ENCODE results near the gene ITSN2. TPM values are rescaled to one million over a fixed set of nuclear protein-coding genes. Genes with fewer than 3 reads are reported as not detected.

ITSN2 gene
- total and polyA plus RNA-seq, 2 of the 8 experiments (the other 6 are each of a cell fraction or from before 2014, with no cell fraction given) = 9.3 to 17.0 TPM

- no peak for FAIRE-seq
- no peak overlapping the region for H3K14ac ChIP-seq (ENCODE audit: insufficient read length)
- H2AK5ac ChIP-seq (ENCODE audit: low read depth, low read length) = no peak overlapping the region
- no peaks in the 10 kb centered on the region for H3K79me2 ChIP-seq (ENCODE audit: control insufficient read depth in 1 of 2, insufficient read depth in 2 of 2, low read length in 2 of 2)
- ChIA-PET POLR2A (ENCODE audit: partially characterized antibody) (no interaction called here), CTCF (ENCODE audit: partially characterized antibody) (no interaction called here)
- no peaks in the 10 kb centered on the region for H3K79me1 ChIP-seq (ENCODE audit: low read depth, low read length)
- H2BK120ac ChIP-seq (replicated peaks; ENCODE audit: low read depth, low read length) = no peak overlapping the region
- H3K23me2 ChIP-seq (ENCODE audit: low read depth, low read length) = no peaks in the 10 kb centered on the region; the same call in 1 of the 2 replicates
- no peak overlapping the region for H3K23ac ChIP-seq (ENCODE audit: insufficient read length)
- H3K9me3 ChIP-seq (ENCODE audit: insufficient read depth in 2 of 2, low read depth in 1 of 2, low read length in 1 of 2) = no peaks in the 10 kb centered on the region
- H3K27ac ChIP-seq (ENCODE audit: low read depth, low read length) = no peak overlapping the region
- H2AFZ ChIP-seq (ENCODE audit: low read length) = no peak overlapping the region
- H3K27me3 ChIP-seq (replicated peaks in 1 of 4; ENCODE audit: control insufficient read depth in 3 of 4, extremely low read depth in 1 of 4, insufficient read depth in 3 of 4, low read length in 3 of 4) = no peaks in the 10 kb centered on the region
- H2BK5ac ChIP-seq (ENCODE audit: low read depth, low read length) = no peak overlapping the region
- no peak overlapping the region for H3K9ac ChIP-seq (replicated peaks in 1 of 4; ENCODE audit: extremely low read depth in 1 of 4, low read depth in 3 of 4, low read length in 3 of 4)
- no peak overlapping the region for H3K4ac ChIP-seq (replicated peaks; ENCODE audit: insufficient read length, low read depth, low read length)
- H3K56ac ChIP-seq (replicated peaks; ENCODE audit: insufficient read length, low read depth, low read length) = no peak overlapping the region
- H2BK12ac ChIP-seq (ENCODE audit: low read depth, low read length) = no peak overlapping the region
- DNase-seq (ENCODE audit: low read depth in 1 of 2, low spot score in 2 of 2) = no peak
- H4K8ac ChIP-seq (ENCODE audit: extremely low read depth, insufficient read depth, low read length) = no peak overlapping the region
- H2BK15ac ChIP-seq (ENCODE audit: low read length) = no peak overlapping the region
- no peak overlapping the region for H3K4me2 ChIP-seq (ENCODE audit: insufficient read depth in 1 of 2, low read depth in 2 of 2, low read length in 2 of 2)
- no peak overlapping the region for H3K4me3 ChIP-seq (ENCODE audit: extremely low read depth in 1 of 4, insufficient read depth in 2 of 4, low read depth in 3 of 4, low read length in 4 of 4)
- H3K36me3 ChIP-seq (ENCODE audit: control insufficient read depth in 2 of 4, insufficient read depth in 4 of 4, low read length in 3 of 4) = peaks cover 0 to 4% (median 0%) of the 10 kb centered on the region in 4 experiments; a peak in 1 of 8 replicates
- H2BK20ac ChIP-seq (ENCODE audit: low read length) = no peak overlapping the region
- no peaks in the 10 kb centered on the region for H4K20me1 ChIP-seq (replicated peaks in 1 of 2; ENCODE audit: control insufficient read depth in 1 of 2, insufficient read depth in 2 of 2, low read length in 2 of 2)
- no peaks in the 10 kb centered on the region for H3K4me1 ChIP-seq (replicated peaks in 1 of 4; ENCODE audit: control insufficient read depth in 3 of 4, insufficient read depth in 4 of 4, low read length in 3 of 4)
- 79% methylated on average over 1 of the region's 1 CpG; no CpG with 5 or more reads in 1 of the 2 experiments for WGBS, 2 experiments (ENCODE audit: extremely low coverage in 1 of 2, insufficient coverage in 1 of 2, insufficient read length in 1 of 2, insufficient replicate concordance in 2 of 2, low coverage in 1 of 2, low lambda C conversion rate in 2 of 2, missing lambda C conversion rate in 1 of 2)
- H4K91ac ChIP-seq (replicated peaks; ENCODE audit: insufficient read length, low read length) = no peak overlapping the region
- no peak overlapping the region for H4K5ac ChIP-seq (ENCODE audit: insufficient read length, low read depth, low read length)
- no peak overlapping the region for H3K18ac ChIP-seq (ENCODE audit: extremely low read depth, low read length)
- TF ChIP-seq ASH2L (IDR thresholded peaks at IDR 0.05; ENCODE audit: low read length) (no peak), RBBP5 (IDR thresholded peaks at IDR 0.05; ENCODE audit: borderline replicate concordance, low read depth, low read length) (no peak), RFX5 (IDR thresholded peaks at IDR 0.05; ENCODE audit: borderline replicate concordance, low read depth, low read length) (no peak), POLR2A (IDR thresholded peaks at IDR 0.05; ENCODE audit: control extremely low read depth in 1 of 2, low read depth in 2 of 2, low read length in 2 of 2) (no peak), TAF7 (optimal IDR thresholded peaks at IDR 0.05; ENCODE audit: borderline replicate concordance, low read depth, low read length) (no peak), RAD21 (IDR thresholded peaks at IDR 0.05 in 1 of 2, conservative IDR thresholded peaks at IDR 0.05 in 1 of 2; ENCODE audit: low read depth in 2 of 2, low read length in 2 of 2) (no peak), SIRT6 (IDR thresholded peaks at IDR 0.05; ENCODE audit: low read length) (no peak), HDAC2 (IDR thresholded peaks at IDR 0.05; ENCODE audit: borderline replicate concordance in 1 of 2, low read depth in 2 of 2, low read length in 2 of 2) (no peak), NANOG (IDR thresholded peaks at IDR 0.05; ENCODE audit: insufficient read depth, low read depth, low read length, poor library complexity, severe bottlenecking) (no peak), RNF2 (IDR thresholded peaks at IDR 0.05; ENCODE audit: borderline replicate concordance, low read depth, low read length, missing control alignments, poor library complexity, severe bottlenecking) (no peak), GTF2F1 (IDR thresholded peaks at IDR 0.05; ENCODE audit: borderline replicate concordance, low read depth, low read length) (no peak), TAF1 (IDR thresholded peaks at IDR 0.05; ENCODE audit: low read depth, low read length) (no peak), BACH1 (IDR thresholded peaks at IDR 0.05; ENCODE audit: low read length) (no peak)
Observed at GRCh38 chr2:24262421-24262970, 97.8 kb downstream of the ITSN2 start.

All from H1 (cell line).